A673 (cell line): ENCODE data around the gene SLC7A9. TPM values are rescaled to one million over a fixed set of nuclear protein-coding genes. Genes with fewer than 3 reads are reported as not detected.
"Not testable (repeated sequence)": the region's sequence is repeated elsewhere in the genome, so short reads cannot be mapped to it uniquely, and the experiment has no call there.

Experiments used
- BruUV-seq: library from RNA; stranded (reverse); fragments of 400-500 nt; replicated peaks from 2 replicates; lab custom pipeline; 2021; lab: Mats Ljungman, UMichigan
- CTCF ChIA-PET: fragments of 300-600 bp; sonication (Branson Sonifier 250); formaldehyde crosslinking; loops from one replicate; lab custom pipeline; 2022; ENCODE audit warnings: antibody characterized with exemption; lab: Charles Lee
- POLR2A ChIA-PET: fragments of 300-600 bp; sonication (Branson Sonifier 250); formaldehyde crosslinking; loops from one replicate; lab custom pipeline; 2022; ENCODE audit warnings: antibody characterized with exemption; ENCODE audit not compliant: low non-redundant PET; lab: Charles Lee
- DNase-seq: peaks from one replicate; pipeline ENCODE4 v3.0.0-alpha.2; 2015; ENCODE audit warnings: low spot score
- H3K27ac ChIP-seq: fragments of 200-600 bp; sonication (generic); 2 replicates; pipeline ENCODE4 v1.5.1; 2016; ENCODE audit warnings: mixed run types, low read depth, mild to moderate bottlenecking, mixed read lengths, antibody characterized with exemption, low read length; ENCODE audit not compliant: poor library complexity, severe bottlenecking
- H3K27me3 ChIP-seq: fragments of 200-600 bp; sonication (generic); replicated peaks from 2 replicates; pipeline ENCODE4 v1.6.1; 2017; ENCODE audit warnings: mixed run types, low read depth, mild to moderate bottlenecking, mixed read lengths, antibody characterized with exemption, low read length; ENCODE audit not compliant: insufficient read depth, poor library complexity
- H3K36me3 ChIP-seq: fragments of 200-600 bp; sonication (generic); 2 replicates; pipeline ENCODE4 v1.6.1; 2016; ENCODE audit warnings: mixed run types, mild to moderate bottlenecking, mixed read lengths, antibody characterized with exemption, low read length; ENCODE audit not compliant: insufficient read depth, poor library complexity, severe bottlenecking
- H3K4me1 ChIP-seq: fragments of 200-600 bp; sonication (generic); 2 replicates; pipeline ENCODE4 v1.6.1; 2017; ENCODE audit warnings: mixed run types, mild to moderate bottlenecking, mixed read lengths, antibody characterized with exemption, low read length; ENCODE audit not compliant: insufficient read depth, poor library complexity, severe bottlenecking
- H3K4me3 ChIP-seq: fragments of 200-600 bp; sonication (generic); 2 replicates; pipeline ENCODE4 v1.5.1; 2016; ENCODE audit warnings: low read depth, mixed run types, mild to moderate bottlenecking, mixed read lengths, low read length; ENCODE audit not compliant: poor library complexity, severe bottlenecking
- H3K9me3 ChIP-seq: fragments of 200-600 bp; sonication (generic); 2 replicates; pipeline ENCODE4 v1.6.1; 2016; ENCODE audit warnings: mixed run types, low read depth, mild to moderate bottlenecking, mixed read lengths, antibody characterized with exemption, low read length; ENCODE audit not compliant: poor library complexity, severe bottlenecking
- CTCF ChIP-seq: fragments of 300-800, 200-600 bp; sonication (generic); conservative IDR thresholded peaks from 2 replicates; pipeline ENCODE4 v1.5.1; 2017; ENCODE audit warnings: low read depth, mild to moderate bottlenecking, antibody characterized with exemption, low read length, moderate library complexity, mixed read lengths
- EZH2 ChIP-seq: fragments of 200-600 bp; sonication (generic); IDR thresholded peaks from 2 replicates; pipeline ENCODE4 v1.6.1; 2017; ENCODE audit warnings: borderline replicate concordance, low read depth, mild to moderate bottlenecking, mixed read lengths, antibody characterized with exemption, low read length; ENCODE audit not compliant: poor library complexity, severe bottlenecking
- intact Hi-C: fragments of 100-400 bp; cut with micrococcal nuclease; formaldehyde crosslinking; loops from one replicate; pipeline ENCODE4 v1.10.0; 2022; ENCODE audit not compliant: unreplicated experiment
- total RNA-seq: library from RNA; stranded (reverse); gene quantifications from 2 replicates; pipeline ENCODE4 v1.2.3, GENCODE V29; 2021

SLC7A9 gene
- total RNA-seq, 1 experiment from 2014 or later, result 0.34 TPM

DNA sequence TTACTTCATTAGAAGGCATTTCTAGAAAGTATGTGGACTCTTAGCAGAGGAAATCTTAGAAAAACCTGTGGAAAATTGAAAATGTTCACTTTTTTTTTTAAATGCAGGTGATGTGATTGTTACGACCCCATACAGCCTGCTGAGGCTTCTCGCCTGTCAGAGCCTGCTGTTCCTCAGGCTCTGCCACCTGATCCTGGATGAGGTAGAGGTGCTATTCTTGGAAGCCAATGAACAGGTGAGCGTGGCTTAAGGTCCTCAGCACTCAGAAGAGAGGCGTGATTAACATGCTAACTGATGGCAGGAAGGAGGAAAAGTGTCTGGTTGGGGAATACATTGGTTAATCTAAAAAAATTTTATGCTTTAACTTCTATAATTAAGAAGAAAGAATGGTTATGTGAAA, 71.4 kb downstream of the SLC7A9 start:
- H3K36me3 ChIP-seq, result no peaks in the 10 kb centered on the region
- no peak for DNase-seq
- H3K4me3 ChIP-seq, result no peak overlapping the region
- ChIA-PET CTCF (no interaction called here), POLR2A (no interaction called here)
- intact Hi-C loops, result no loop called here
- no peak for TF ChIP-seq CTCF
- no peak for TF ChIP-seq EZH2
- no TSS peak for BruUV-seq
- no peak overlapping the region for H3K27ac ChIP-seq
- no peaks in the 10 kb centered on the region for H3K9me3 ChIP-seq
- H3K4me1 ChIP-seq, result no peaks in the 10 kb centered on the region
- H3K27me3 ChIP-seq, result no peaks in the 10 kb centered on the region

- TF ChIP-seq EZH2 (no peak), CTCF (no peak)
These were observed 80.1 kb downstream of the SLC7A9 start for GRCh38 chr19:32789429-32789828.

DNA sequence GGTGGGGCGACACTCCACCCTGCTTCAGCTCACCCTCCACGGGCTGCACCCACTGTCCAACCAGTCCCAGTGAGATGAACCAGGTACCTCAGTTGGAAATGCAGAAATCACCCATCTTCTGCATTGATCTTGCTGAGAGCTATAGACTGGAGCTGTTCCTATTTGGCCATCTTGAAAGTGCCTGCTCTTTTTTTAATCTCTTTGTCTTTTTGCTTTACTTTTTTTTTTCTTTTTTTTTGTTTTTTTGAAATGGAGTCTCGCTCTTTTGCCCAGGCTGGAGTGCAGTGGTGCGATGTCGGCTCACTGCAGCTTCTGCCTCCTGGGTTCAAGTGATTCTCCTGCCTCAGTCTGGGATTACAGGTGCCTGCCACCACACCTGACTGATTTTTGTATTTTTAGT, 81.7 kb downstream of the SLC7A9 start:
- intact Hi-C loops, H3K36me3 ChIP-seq, H3K9me3 ChIP-seq, H3K27me3 ChIP-seq, DNase-seq, H3K27ac ChIP-seq, H3K4me1 ChIP-seq, CTCF ChIA-PET, BruUV-seq, H3K4me3 ChIP-seq, POLR2A ChIA-PET: not testable (repeated sequence)

More at GRCh38 chr19:32789429-32789828, 80.1 kb downstream of the SLC7A9 start:
- no peak for DNase-seq
- H3K27ac ChIP-seq, result no peak overlapping the region
- H3K4me1 ChIP-seq, result no peaks in the 10 kb centered on the region
- H3K27me3 ChIP-seq, result no peaks in the 10 kb centered on the region
- ChIA-PET CTCF (no interaction called here), POLR2A (no interaction called here)
- intact Hi-C loops, result no loop called here
- BruUV-seq, result no TSS peak
- H3K36me3 ChIP-seq, result no peaks in the 10 kb centered on the region
- H3K9me3 ChIP-seq, result no peaks in the 10 kb centered on the region
- H3K4me3 ChIP-seq, result no peak overlapping the region

DNA sequence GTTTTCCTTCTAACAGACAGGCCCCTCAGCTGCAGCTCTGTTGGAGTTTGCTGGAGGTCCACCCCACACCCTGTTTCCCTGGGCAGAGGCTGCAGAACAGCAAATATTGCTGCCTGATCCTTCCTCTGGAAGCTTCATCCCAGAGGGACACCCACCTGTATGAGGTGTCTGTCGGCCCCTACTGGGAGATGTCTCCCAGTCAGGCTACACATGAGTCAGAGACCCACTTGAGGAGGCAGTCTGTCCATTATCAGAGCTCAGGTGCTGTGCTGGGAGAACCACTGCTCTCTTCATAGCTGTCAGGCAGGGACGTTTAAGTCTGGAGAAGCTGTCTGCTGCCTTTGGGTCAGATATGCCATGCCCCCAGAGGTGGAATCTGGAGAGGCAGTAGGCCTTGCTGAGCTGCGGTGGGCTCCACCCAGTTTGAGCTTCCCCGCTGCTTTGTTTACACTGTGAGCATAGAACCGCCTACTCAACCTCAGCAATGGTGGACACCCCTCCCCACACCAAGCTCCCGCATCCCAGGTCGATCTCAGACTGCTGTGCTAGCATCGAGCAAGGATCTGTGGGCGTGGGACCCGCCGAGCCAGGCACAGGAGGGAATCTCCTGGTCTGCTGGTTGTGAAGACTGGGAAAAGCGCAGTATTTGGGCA, 82.3 kb downstream of the SLC7A9 start:
- CTCF ChIA-PET, intact Hi-C loops, H3K36me3 ChIP-seq, H3K9me3 ChIP-seq, H3K27ac ChIP-seq, POLR2A ChIA-PET, H3K27me3 ChIP-seq, H3K4me3 ChIP-seq, H3K4me1 ChIP-seq, DNase-seq, BruUV-seq: not testable (repeated sequence)

GRCh38 chr19:32782089-32782488, 87.5 kb downstream of the SLC7A9 start:
- CTCF ChIA-PET, DNase-seq, H3K9me3 ChIP-seq, H3K4me1 ChIP-seq, BruUV-seq, H3K4me3 ChIP-seq, H3K27me3 ChIP-seq, H3K36me3 ChIP-seq, H3K27ac ChIP-seq, POLR2A ChIA-PET, intact Hi-C loops: not testable (repeated sequence)
